Amniotic stem cell (primary cell): ENCODE results near the gene NMU.
"Not testable (repeated sequence)": the region's sequence is repeated elsewhere in the genome, so short reads cannot be mapped to it uniquely, and the experiment has no call there.

Experiments
- DNase-seq: peaks from one replicate; lab custom pipeline; 2025; lab: John Stamatoyannopoulos, UW

Gene NMU

GRCh38 chr4:55624063-55624462 lies 12.0 kb downstream of the NMU start:
- not testable (repeated sequence) for DNase-seq

GRCh38 chr4:55618546-55619143 lies 17.5 kb downstream of the NMU start:
- DNase-seq: no peak

GRCh38 chr4:55617587-55618197 lies 18.4 kb downstream of the NMU start:
- DNase-seq: no peak

- DNase-seq: no peak
Observed at GRCh38 chr4:55615008-55615407, 21.1 kb downstream of the NMU start.

DNA sequence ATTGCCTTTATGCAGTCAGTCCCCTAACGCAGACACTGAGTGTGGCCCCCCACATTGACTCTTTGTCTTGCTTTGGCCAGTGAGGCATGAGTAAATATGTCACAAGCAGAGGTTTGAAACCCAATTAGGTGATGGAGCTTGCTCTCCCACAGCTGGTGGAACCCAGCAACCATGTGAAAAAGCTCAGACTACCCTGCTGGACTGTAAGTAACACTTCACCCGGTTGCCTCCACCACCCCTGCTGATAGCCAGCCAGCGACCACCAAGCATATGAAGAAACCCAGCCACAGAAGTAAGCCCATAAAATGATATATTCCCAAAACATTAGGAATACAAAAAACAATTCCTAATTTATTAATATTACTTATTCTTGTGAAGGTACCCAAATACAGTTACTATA lies 22.5 kb downstream of the NMU start:
- DNase-seq: no peak

DNA sequence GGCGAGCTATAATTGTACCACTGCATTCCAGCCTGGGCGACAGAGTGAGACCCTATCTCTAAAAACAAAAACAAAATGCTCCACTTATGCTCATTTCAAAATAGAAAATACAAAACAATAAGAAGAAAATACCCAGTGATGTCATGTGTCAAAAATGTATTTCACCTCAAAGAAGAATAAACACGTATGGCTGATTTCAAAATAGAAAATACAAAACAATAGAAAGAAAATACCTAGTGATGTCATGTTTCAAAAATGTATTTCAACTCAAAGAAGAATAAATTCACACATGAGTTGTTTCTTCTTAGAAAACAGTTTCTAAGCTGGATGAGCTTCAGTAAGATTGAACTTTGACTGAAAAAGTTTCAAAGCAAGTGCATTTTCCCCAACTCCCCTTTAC lies 23.8 kb downstream of the NMU start:
- DNase-seq: no peak

DNA sequence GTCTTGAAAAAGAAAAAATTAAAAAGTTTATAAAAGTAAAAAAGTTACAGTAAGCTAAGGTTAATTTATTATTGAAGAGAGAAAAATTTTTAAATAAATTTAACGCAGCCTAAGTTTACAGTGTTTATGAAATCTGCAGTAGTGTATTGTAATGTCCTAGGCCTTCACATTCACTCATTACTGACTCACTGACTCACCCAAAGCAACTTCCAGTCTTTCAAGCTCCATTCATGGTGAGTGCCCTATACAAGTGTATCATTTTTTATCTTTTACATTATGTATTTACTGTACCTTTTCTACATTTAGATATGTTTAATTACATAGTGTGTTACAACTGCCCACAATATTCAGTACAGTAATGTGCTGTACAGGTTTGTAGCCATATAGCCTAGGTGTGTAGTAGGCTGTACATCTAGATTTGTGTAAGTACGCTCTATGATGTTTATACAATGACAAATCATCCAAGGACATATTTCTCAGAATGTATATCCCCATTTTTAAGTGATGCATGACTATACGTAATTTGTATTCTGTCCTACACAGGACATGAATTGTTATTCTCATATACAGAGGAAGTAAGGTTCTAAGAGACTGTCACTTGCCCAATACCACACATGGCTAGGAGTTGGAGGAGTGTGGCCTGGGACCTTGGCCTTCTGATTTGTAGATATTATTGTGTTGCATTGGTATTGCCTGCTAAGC lies 24.6 kb downstream of the NMU start:
- no peak for DNase-seq

DNA sequence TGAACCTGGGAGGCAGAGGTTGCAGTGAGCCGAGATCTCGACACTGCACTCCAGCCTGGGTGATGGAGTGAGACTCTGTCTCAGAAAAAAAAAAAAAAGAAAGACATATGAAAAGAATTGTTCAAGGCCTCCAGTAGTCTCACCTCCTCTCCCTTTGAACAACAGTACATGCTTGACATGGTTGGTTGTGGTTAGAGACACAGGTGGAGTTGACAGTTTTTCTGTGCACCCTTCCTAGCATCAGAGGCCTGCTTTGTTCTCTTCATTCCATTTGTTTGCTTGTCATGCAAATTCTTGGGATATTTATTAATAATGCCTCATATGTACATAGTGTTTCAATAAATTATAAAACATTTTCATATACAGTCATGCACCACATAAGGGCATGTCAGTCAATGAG lies 25.7 kb downstream of the NMU start:
- DNase-seq: no peak

DNA sequence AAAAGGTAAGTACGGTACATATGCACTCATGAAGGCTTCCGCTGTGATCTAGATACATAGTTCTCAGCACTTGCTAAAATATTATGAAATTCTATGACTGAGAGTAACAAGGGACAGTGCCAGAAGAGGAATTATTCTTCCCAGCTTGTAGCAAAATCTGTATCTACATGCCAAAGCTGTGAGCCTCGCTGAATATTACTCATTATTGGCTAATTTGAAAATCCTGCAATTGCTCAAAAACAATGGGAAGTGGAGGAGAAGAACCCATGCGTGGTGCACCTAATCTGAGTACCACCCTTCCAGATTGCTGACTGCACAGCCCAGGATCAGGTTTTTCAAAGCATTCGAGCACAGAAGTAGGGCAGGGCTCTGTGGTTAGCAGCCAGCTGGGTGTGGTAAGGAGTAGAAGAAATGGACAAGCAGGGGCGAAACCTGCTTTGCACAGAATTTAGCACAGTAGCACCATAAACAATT lies 26.7 kb downstream of the NMU start:
- DNase-seq: no peak

DNA sequence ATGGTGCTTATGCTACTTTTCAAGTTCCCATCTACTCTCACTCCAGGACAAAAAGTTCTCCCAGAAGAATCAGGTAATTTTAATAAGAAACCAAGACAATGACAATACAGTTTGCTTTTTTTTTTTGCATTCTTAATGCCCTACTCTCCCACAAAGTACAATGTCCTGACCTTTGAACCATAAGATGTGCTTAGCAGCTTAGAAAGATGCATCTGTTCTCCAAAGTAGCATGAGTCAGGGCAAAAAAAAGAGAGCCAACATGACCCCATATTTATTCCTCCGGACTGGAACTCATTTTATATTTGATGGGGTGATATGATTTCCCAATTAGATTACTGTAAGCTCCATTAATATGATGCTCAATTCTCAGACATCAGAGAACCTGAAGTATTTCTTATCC lies 27.5 kb downstream of the NMU start:
- no peak for DNase-seq

DNA sequence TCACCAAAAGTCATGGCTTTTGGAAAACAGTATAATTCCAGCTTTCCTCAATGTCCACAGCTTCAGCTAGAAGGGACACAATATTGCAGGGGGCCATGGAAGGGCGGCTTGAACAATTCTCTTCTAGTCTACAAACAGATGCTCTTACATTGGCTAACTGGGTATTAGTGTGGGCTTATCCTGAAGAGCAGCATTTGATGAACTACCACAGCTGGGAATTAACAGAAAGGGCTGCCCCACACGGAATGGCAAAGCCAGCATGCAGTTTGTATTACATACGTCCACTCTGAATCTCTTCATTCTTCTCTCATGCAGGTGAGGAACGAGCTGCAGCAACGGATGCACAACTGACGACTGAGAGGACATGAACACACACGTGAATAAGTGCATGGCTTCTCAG lies 31.1 kb downstream of the NMU start:
- no peak for DNase-seq

DNA sequence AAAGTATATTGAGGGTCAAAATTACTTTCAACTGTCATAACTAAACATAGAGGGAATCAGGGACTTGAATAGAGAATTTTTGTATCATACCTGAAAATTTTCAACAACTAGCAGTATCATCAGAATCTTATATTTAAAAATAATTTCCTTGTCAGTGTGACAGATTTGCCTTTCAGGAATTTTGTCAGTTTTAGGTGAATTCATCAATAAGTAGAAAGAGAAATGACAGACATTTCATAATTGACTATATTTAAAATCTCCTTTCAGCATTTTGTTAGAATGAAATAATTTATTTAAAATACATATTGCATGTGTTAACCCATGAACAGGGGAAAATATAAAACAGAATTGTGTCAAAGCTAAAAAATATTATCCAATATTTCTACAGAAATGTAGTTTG lies 35.5 kb downstream of the NMU start:
- no peak for DNase-seq

DNA sequence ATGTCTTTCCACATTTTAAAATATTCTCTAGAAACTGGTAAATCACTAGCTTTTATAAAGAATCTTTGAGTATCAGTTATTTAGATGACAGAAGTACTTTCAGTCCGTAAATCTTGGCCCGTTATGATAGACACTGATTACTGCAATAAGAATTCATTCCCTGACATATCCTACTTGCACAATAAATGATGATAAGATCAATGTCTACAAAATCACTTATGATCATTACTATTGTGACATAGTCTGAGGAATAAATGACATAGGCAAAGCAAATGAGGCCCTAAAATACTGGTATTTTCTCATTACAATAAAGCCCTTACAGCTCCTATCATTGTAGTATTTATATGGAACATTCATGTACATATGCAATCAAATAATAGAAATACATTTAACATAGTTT lies 37.5 kb downstream of the NMU start:
- DNase-seq: no peak

GRCh38 chr4:55592014-55592413 lies 44.1 kb downstream of the NMU start, which contains the start of gene PDCL2:
Gene PDCL2, minus strand, starts transcription at chr4:55592245. Its CDS starts 136 bp downstream, at chr4:55592109.
- DNase-seq: no peak

- DNase-seq: no peak
Observed at GRCh38 chr4:55588160-55588559, 47.9 kb downstream of the NMU start.

DNA sequence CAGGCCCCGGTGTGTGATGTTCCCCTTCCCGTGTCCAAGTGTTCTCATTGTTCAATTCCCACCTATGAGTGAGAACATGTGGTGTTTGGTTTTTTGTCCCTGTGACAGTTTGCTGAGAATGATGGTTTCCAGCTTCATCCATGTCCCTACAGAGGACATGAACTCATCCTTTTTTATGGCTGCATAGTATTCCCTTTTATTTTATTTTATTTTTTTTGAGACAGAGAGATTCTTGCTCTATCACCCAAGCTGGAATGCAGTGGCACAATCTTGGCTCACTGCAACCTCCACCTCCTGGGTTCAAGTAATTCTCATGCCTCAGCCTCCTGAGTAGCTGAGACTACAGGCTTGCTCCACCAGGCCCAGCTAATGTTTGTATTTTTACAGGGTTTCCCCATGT lies 53.3 kb downstream of the NMU start:
- not testable (repeated sequence) for DNase-seq

DNA sequence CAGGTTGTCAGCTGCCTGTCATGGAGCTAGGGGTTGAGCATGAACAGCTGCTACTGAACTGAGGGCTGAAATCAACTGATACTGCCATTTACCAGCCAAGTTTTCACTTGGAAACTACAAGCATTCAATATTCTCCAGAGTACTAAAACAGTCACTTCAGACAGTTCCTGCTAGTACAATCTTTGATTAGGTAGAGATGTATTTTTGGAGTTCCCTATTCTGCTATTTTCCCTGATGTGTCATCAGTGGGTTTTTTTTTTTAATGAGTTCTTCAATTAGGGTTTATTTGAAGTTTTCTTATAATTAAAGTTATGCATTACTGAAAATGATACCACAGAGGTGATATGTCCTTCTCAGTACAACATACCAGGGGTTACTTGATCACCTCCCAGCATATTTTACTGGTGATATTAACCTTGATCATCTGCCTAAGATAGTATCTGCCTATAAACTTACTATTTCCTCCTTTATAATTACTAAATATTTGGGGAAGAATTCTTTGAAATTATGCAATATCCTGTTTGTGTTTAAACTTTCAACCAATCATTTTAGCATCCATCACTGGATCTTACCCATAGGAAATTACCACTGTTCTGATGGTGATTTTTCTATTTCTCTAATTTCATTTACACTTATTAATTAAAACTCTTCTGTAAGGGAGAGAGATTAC lies 57.6 kb downstream of the NMU start:
- DNase-seq: no peak

DNA sequence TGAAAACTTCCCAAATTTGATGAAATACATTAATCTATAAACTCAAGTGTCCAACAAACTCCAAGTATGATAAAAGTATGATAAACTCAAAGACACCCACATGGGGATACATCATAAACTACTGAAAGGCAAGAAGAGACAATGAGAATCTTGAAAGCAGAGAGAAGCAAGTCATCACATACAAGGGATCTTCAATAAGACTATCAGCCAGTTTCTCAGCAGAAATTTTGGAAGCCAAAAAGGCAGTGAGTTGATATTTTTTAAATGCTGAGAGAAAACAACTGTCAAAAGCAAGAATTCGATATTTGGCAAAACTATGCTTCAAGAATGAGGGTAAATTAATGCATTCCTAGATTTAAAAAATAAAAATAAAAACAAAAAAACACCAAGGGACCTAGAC lies 60.6 kb downstream of the NMU start:
- DNase-seq: no peak

DNA sequence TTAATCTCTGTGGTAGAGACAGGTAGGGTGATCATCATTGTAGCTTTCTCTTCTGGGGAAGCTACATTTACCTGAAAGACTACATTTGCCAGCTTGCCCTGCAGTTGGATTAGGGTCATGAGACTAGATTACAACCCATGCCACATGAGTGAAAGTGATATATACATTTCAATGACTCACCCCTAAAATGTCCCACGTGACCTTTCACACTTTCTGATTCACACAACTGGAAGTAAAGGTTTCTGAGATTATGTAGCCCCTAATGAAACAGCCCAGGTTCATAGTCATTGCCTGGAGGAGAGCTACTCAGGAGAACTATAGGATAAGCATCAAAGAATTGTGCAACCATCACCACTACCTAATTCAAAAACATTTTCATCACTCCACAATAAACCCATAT lies 61.8 kb downstream of the NMU start:
- no peak for DNase-seq

DNA sequence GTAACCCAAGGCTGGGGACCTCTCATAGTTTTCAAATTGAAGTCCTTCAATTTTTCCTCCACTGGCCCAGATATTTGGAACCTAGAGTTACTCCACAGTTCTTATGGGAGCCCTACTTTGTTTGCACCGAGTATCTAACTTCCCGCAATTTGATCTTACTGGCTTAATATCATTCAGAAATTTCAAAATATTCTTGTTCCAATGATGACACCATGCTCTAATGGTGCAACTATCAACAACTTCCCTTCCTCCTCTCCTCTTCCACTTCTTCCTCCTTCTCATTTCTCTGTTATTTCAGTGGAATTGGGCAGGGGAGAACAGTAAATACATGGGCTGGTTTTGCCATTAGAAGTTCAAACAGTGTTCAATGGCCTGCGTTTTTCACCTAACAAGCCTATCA lies 64.3 kb downstream of the NMU start:
- DNase-seq: no peak

DNA sequence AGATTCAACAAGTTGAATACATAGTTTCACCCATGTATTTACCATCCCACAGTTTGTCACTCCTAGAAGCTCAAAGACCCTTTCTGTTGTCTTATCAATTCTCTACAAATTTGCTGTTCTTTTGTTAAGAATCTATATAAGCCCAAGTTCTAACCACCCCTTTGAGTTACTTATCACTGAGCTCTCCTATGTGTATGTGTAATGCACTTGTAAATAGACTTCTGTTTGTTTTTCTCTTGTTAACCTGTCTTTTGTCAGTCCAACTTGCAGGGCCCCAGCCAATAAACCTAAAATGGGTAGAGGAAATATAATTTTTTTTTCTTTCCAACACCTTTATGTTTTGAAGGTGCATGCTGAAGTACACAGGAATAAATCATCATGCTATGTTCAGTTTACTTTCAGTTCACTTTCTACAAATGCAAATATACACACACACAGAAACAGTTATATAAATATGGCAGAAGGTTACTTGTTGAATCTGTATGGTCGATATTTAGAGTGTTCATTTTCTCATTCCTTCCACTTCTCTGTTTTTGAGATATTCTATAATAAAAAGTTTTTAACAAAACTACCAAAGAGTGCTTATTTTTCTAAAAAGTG lies 67.1 kb downstream of the NMU start:
- no peak for DNase-seq

DNA sequence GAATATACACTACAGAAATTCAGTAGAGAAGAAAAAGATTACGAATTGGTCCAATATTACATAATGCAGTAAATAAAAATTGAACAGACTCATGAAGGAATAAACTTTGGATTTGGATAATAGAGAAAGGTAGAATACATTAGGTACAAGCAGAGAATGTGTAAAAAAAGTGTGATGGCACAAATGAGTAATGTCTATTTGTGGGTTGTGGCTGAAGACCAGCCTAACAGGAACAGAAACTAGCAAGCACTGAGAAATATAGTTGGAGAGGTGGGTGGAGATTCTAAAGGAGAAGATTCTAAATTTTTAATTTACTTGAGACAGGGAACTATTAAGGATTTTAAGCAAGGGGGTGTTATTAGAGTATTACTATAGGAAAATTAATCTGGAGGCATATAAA lies 74.2 kb downstream of the NMU start:
- DNase-seq: no peak

- DNase-seq: no peak
Observed at GRCh38 chr4:55560096-55560495, 76.0 kb downstream of the NMU start.
